Activated effector memory CD4-positive, alpha-beta T cell treated with Interleukin-2 at 50 U/mL for 16 hours (primary cell): ENCODE measurements around the gene NUDT22.

Experiments used
- DNase-seq: peaks from one replicate; pipeline ENCODE4 v3.0.0-alpha.2; 2020

Gene NUDT22

DNA sequence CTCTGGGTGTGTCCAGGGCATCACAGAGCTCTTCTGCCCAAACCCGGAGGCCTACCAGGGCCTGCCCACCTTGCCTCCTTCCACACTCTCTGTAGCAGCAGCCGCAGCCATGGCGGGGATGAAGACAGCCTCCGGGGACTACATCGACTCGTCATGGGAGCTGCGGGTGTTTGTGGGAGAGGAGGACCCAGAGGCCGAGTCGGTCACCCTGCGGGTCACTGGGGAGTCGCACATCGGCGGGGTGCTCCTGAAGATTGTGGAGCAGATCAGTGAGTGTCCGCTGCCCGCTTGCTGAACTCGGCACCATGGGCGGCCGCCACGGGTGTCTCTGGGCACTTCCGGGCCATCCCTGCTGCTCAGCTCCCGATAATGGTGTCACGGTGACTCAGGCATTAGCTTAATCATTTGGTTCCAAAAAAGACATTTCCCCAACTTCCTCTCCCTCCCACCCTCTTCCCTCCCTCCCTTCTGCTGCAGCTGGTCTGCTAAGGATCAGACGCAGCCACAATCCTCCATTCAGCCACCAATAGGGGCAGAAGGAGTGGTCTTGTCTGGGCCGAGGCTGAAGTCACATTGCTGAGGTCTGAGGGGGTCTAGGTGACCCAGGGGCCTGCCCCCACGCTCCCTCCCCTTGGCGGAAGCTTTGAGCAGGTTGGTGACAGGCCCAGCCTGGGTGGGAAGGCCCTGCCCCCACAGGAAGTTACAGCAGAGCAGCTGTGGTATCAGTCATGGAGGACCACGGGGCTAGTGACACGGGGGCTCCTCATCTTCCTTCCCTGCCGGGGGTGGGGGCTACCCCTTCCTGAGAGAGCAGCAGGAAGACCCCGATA, 18.6 kb upstream of the NUDT22 start:
- peak; percentile 68 for DNase-seq

- DNase-seq, result no peak
These were observed 17.8 kb upstream of the NUDT22 start for GRCh38 chr11:64208086-64208795.

- no peak for DNase-seq
These were observed 17.1 kb upstream of the NUDT22 start for GRCh38 chr11:64208796-64209562.

- no peak for DNase-seq
These were observed 16.6 kb upstream of the NUDT22 start for GRCh38 chr11:64209563-64209843.

GRCh38 chr11:64210301-64211020, 15.6 kb upstream of the NUDT22 start:
- no peak for DNase-seq

DNA sequence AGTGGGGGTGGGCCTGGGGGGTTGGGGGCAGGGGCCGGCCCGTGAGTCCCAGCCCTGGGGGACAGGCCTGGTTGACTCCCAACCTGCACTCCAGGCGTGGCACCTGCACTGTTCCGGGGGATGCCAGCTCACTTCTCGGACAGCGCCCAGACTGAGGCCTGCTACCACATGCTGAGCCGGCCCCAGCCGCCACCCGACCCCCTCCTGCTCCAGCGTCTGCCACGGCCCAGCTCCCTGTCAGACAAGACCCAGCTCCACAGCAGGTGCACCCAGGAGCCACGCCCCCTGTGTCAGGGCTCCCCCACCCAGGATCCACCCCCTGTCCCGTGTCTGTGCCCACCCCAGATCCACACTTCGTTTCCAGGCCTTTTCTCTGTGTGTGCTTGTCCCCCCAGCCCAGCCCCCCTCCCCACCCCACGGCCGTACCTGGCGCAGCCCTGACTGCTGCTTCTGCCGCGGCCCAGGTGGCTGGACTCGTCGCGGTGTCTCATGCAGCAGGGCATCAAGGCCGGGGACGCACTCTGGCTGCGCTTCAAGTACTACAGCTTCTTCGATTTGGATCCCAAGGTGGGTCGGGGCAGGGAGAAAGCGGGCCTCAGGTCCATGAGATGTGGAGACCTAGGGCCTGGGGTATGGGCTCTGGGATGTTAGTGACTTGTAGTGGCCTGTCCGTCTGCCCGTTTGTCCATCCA, 14.7 kb upstream of the NUDT22 start:
- DNase-seq, result no peak

DNA sequence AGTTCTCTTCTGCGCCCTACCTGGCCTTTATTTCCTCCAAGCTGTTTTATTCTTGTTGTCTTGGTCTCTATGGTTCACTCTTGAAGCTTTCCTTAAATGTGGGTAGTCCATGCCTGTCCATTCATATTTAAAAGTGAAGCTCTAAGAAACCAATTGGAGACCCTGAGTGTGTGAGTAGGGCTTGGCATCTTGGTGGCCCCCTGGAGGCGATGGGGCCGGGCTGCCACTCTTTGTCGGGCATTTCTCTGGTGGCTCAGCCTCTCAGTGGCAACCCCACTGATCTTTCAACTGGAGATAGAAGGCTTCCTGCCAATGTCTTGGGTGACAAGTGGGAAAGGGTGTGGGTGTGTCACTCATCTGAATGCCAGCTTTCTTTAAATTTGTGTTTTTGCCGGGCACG, 9.2 kb upstream of the NUDT22 start:
- no peak for DNase-seq

DNA sequence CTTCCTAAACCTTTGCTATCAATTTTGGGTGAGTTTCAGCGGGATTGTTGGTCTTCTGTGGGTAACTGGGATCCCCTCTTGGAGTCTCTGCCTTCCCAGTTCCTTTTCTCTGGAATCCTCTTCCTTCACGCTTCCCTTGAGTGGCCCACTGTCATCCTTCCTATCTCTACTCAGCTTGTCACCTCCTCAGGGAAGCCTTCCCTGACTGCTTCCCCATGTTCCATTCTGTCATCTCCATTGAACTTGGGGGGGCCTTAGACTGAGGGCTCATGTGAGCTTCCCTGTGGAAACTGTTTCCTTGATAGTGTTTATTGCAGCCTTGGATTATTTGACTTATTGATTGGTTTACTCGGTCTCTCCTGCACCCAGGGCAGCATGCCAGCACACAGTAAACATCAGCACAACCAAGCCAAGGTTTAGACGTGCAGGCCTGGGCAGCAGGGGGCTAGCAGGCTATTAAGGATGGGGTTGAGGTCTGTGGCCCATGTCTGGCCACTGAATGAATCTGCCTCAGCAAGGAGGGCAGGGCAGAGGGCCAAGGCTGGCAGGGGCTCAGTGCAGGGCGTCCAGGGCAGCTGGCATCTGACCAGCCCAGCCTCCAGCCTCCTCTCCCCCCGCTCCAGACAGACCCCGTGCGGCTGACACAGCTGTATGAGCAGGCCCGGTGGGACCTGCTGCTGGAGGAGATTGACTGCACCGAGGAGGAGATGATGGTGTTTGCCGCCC, 7.3 kb upstream of the NUDT22 start:
- no peak for DNase-seq

DNA sequence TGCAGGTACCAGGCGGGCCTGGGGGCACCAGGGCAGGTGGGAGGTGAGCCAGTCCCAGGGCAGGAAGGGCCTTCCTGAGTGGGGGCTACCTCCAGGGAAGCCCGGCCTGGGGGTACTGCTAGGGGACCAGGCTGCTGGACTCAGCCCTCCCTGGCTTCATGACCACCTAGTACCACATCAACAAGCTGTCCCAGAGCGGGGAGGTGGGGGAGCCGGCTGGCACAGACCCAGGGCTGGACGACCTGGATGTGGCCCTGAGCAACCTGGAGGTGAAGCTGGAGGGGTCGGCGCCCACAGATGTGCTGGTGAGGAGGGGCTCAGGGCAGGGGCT, 6.8 kb upstream of the NUDT22 start:
- no peak for DNase-seq

- DNase-seq, result no peak
These were observed 6.3 kb upstream of the NUDT22 start for GRCh38 chr11:64219755-64220154.

DNA sequence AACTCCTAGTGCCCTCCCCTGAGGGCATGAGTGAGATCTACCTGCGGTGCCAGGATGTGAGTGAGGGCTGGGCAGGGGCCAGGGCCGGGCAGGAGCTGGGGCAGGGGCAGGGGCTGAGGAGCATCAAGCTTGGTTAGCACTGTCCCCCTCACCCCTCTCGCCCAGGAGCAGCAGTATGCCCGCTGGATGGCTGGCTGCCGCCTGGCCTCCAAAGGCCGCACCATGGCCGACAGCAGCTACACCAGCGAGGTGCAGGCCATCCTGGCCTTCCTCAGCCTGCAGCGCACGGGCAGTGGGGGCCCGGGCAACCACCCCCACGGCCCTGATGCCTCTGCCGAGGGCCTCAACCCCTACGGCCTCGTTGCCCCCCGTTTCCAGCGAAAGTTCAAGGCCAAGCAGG, 5.8 kb upstream of the NUDT22 start:
- no peak for DNase-seq

- DNase-seq, result no peak
These were observed 5.3 kb upstream of the NUDT22 start for GRCh38 chr11:64220798-64221197.

GRCh38 chr11:64222651-64223000, 3.4 kb upstream of the NUDT22 start:
- DNase-seq, result no peak

- DNase-seq, result no peak
These were observed 2.9 kb upstream of the NUDT22 start for GRCh38 chr11:64223001-64223651.

GRCh38 chr11:64224151-64224890, 1.8 kb upstream of the NUDT22 start:
- no peak for DNase-seq

GRCh38 chr11:64224891-64225607, 1.0 kb upstream of the NUDT22 start:
- DNase-seq, result no peak

DNA sequence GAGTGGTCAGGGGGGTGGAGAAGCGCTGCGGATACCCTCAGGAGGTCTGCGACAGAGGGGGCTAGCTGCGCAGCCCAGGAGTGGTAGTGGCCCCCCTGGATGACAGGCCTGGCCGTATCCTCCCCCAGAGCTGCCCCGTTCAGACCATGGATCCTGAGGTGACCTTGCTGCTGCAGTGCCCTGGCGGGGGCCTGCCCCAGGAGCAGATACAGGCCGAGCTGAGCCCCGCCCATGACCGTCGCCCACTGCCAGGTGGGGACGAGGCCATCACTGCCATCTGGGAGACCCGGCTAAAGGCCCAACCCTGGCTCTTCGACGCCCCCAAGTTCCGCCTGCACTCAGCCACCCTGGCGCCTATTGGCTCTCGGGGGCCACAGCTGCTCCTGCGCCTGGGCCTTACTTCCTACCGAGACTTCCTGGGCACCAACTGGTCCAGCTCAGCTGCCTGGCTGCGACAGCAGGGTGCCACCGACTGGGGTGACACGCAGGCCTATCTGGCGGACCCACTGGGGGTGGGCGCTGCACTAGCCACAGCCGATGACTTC, 505 bp downstream of the NUDT22 start:
- peak; percentile 48 for DNase-seq

DNA sequence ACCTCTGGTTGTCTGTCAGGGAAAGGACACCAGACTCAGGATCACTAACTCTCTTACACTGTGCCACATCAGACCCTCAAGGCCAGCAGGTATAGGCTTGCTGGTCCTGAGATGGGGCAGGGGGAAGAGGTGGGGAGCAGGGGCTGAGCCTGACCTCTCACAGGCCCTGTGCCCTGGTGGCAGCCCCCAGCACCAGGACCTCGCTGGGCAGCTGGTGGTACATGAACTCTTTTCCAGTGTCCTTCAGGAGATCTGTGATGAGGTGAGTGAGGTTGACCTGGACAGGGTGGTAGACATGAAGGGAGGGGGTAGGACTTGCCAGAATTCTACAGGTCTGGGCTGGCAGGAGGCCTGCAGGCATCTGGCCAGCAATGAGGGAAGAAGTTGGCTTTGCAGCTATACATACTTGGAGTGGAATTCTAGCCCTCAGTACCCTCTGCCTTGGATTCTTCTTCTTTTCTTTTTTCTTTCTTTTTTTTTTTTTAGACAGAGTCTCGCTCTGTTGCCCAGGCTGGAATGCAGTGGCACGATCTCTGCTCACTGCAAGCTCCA, 1.4 kb downstream of the NUDT22 start:
- DNase-seq, result no peak

- DNase-seq, result no peak
These were observed 3.1 kb downstream of the NUDT22 start for GRCh38 chr11:64229090-64229743.
